K562 (cell line): ENCODE results near the gene YBX1. TPM values are rescaled to one million over a fixed set of nuclear protein-coding genes. Genes with fewer than 3 reads are reported as not detected.
A peak's percentile ranks its signal among the peaks of the same experiment; 100 is the strongest.

Source experiments
- CBFA2T3 ChIP-seq: fragments of 450-650 bp; IDR thresholded peaks from 2 replicates; pipeline ENCODE4 v1.6.1; 2017
- EP300 ChIP-seq: IDR thresholded peaks from 2 replicates; pipeline ENCODE4 v1.6.1; 2012; ENCODE audit warnings: low read length, improper control_type of control experiment
- FOXM1 ChIP-seq, 2 experiments: fragments of 450-650 bp in 1 of 2; sonication (generic) in 1 of 2; formaldehyde crosslinking in 1 of 2; IDR thresholded peaks; 2 replicates each; pipeline versions ENCODE4 v1.6.1 to v1.9.0; 2017 to 2022; ENCODE audit warnings: low read depth in 2 of 2, mild to moderate bottlenecking in 2 of 2, missing genetic modification reagents in 1 of 2, moderate library complexity in 1 of 2
- HDAC2 ChIP-seq: fragments of 450-650 bp; IDR thresholded peaks from 2 replicates; pipeline ENCODE4 v1.6.1; 2016; ENCODE audit warnings: mild to moderate bottlenecking
- KLF16 ChIP-seq: IDR thresholded peaks from 2 replicates; pipeline ENCODE4 v1.6.1; 2016; ENCODE audit warnings: antibody characterized with exemption
- LEF1 ChIP-seq: fragments of 450-650 bp; IDR thresholded peaks from 2 replicates; pipeline ENCODE4 v1.6.1; 2016; ENCODE audit warnings: mild to moderate bottlenecking
- MTA2 ChIP-seq: fragments of 450-650 bp; IDR thresholded peaks from 2 replicates; pipeline ENCODE4 v1.6.1; 2016; ENCODE audit warnings: low read depth
- NFIC ChIP-seq: fragments of 450-650 bp; IDR thresholded peaks from 2 replicates; pipeline ENCODE4 v1.6.1; 2017; ENCODE audit warnings: mild to moderate bottlenecking, inconsistent platforms
- RCOR1 ChIP-seq, 2 experiments: IDR thresholded peaks; 2 replicates each; pipeline ENCODE4 v1.6.1; 2012; ENCODE audit warnings: low read depth in 2 of 2, low read length in 2 of 2, borderline replicate concordance in 1 of 2, improper control_type of control experiment in 1 of 2
- SLC30A9 ChIP-seq: fragments of 250-450 bp; sonication (Bioruptor Pico); IDR thresholded peaks from 2 replicates; pipeline ENCODE4 v1.8.0; 2022; ENCODE audit warnings: mild to moderate bottlenecking, moderate library complexity
- SMARCA4 ChIP-seq: fragments of 450-650 bp; IDR thresholded peaks from 2 replicates; pipeline ENCODE4 v1.6.1; 2016
- SMARCC2 ChIP-seq: fragments of 450-650 bp; IDR thresholded peaks from 2 replicates; pipeline ENCODE4 v1.6.1; 2017; ENCODE audit warnings: antibody characterized with exemption, moderate library complexity, mild to moderate bottlenecking, low read depth
- SMARCE1 ChIP-seq: fragments of 450-650 bp; IDR thresholded peaks from 2 replicates; pipeline ENCODE4 v1.7.1; 2016; ENCODE audit warnings: mild to moderate bottlenecking
- SOX6 ChIP-seq: fragments of 450-650 bp; IDR thresholded peaks from 2 replicates; pipeline ENCODE4 v1.6.1; 2014; ENCODE audit warnings: mild to moderate bottlenecking
- STAT5A ChIP-seq: IDR thresholded peaks from 2 replicates; pipeline ENCODE4 v1.6.1; 2012; ENCODE audit warnings: low read length, inconsistent platforms, borderline replicate concordance
- TAF9B ChIP-seq: fragments of 450-650 bp; IDR thresholded peaks from 2 replicates; pipeline ENCODE4 v1.6.1; 2018; ENCODE audit warnings: mild to moderate bottlenecking; ENCODE audit not compliant: partially characterized antibody
- TCF3 ChIP-seq: sonication (generic); formaldehyde crosslinking; IDR thresholded peaks from 2 replicates; pipeline ENCODE4 v1.4.0; 2020; ENCODE audit warnings: mild to moderate bottlenecking, missing genetic modification reagents
- TEAD4 ChIP-seq, 2 experiments: sonication (generic) in 1 of 2; formaldehyde crosslinking in 1 of 2; IDR thresholded peaks; 2 replicates each; pipeline versions ENCODE4 v1.6.1 to v1.8.0; 2012 to 2022; ENCODE audit warnings: borderline replicate concordance in 1 of 2, inconsistent platforms in 1 of 2, low read length in 1 of 2, mild to moderate bottlenecking in 1 of 2, missing genetic modification reagents in 1 of 2
- ZNF561 ChIP-seq: fragments of 450-650 bp; formaldehyde crosslinking; conservative IDR thresholded peaks from 2 replicates; pipeline ENCODE4 v1.4.0; 2020; ENCODE audit warnings: mild to moderate bottlenecking, moderate library complexity
- polyA plus RNA-seq, 8 experiments: library from polyadenylated mRNA; depleted of rRNA in 4 of 8; stranded (reverse) in 5 of 8; unstranded in 3 of 8; fragments of >200 nt; fragmentation: Nextera tagmentation in 2 of 8; fragmentation: Illumina TruSeq in 1 of 8; extraction: Ambion mirVana in 2 of 8; extraction: Trizol in 1 of 8; gene quantifications; 2 replicates each; pipeline versions ENCODE4 v1.2.1 to v1.2.3, GENCODE V29; 2011 to 2014; ENCODE audit warnings: inconsistent platforms in 1 of 8, missing spikeins in 1 of 8
- total RNA-seq, 7 experiments: library from RNA; depleted of rRNA in 6 of 7; stranded (reverse); fragments of >200 nt in 6 of 7; fragmentation: Illumina TruSeq in 2 of 7; extraction: Trizol in 2 of 7; gene quantifications; 2 replicates each; pipeline versions ENCODE4 v1.2.1 to v1.2.3, GENCODE V29; 2011 to 2021; ENCODE audit warnings: low replicate concordance in 1 of 7
- TF ChIP-seq, protein P1 (sequence below), 2 experiments: fragments of 450-650 bp; conservative IDR thresholded peaks; 2 replicates each; pipeline ENCODE4 v1.6.1; 2017; ENCODE audit warnings: mild to moderate bottlenecking in 2 of 2, moderate library complexity in 2 of 2
- TF ChIP-seq, protein P2 (sequence below): fragments of 450-650 bp; IDR thresholded peaks from 2 replicates; pipeline ENCODE4 v1.6.1; 2016; ENCODE audit warnings: mild to moderate bottlenecking
- TF ChIP-seq, protein P3 (sequence below): sonication (generic); IDR thresholded peaks from 2 replicates; pipeline ENCODE4 v1.6.1; 2016
- TF ChIP-seq, protein P4 (sequence below): fragments of 450-650 bp; IDR thresholded peaks from 2 replicates; pipeline ENCODE4 v1.7.1; 2018; ENCODE audit warnings: mild to moderate bottlenecking, low read depth; ENCODE audit not compliant: partially characterized antibody

Gene YBX1
- total and polyA plus RNA-seq, 9 of the 15 experiments (the other 6 are each of a cell fraction or from before 2014, with no cell fraction given) = 363 to 1,955 (median 1,216) TPM

DNA sequence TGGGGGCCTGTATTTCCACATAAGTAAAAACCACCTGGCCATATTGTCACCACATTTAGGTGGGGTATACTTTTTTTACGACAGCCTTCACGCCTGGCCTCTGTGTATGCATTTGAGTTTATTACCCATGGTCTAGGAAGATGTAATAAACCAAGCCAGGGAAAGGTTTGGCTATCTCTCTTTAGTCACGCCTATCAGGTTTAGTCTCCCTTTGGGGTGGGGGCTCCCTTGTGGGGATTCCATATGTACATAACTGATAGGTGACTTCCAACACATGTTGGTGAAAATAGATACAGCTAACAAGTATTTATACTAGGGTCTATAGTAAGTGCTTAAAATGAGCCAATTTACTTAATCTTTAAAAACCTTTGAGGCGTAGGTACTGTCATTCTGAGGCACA, 4.2 kb downstream of the YBX1 start (continued):
- peak; percentile 87 for TF ChIP-seq TCF3 (CRISPR knock-in tag)
- TF ChIP-seq FOXM1 (IDR thresholded peaks at IDR 0.05; ENCODE audit: low read depth) = peak; percentile 39; the same call in 1 of the 2 replicates
- no peak for TF ChIP-seq FOXM1 (CRISPR knock-in tag; IDR thresholded peaks at IDR 0.05; ENCODE audit: low read depth)
- peak; percentile 57; the same call in 1 of the 2 replicates for TF ChIP-seq STAT5A
- TF ChIP-seq TEAD4 (IDR thresholded peaks at IDR 0.05; ENCODE audit: low read length) = peak; percentile 72
- TF ChIP-seq TEAD4 (CRISPR knock-in tag; IDR thresholded peaks at IDR 0.05; ENCODE audit: borderline replicate concordance) = no peak
- no peak for TF ChIP-seq ZNF561
- TF ChIP-seq MTA2 = peak; percentile 60
- TF ChIP-seq SMARCA4 = peak; percentile 73
- TF ChIP-seq SOX6 = 0 out of 2 replicates have a peak, but pooled peaks have one; percentile 54
- TF ChIP-seq, protein P1, sequence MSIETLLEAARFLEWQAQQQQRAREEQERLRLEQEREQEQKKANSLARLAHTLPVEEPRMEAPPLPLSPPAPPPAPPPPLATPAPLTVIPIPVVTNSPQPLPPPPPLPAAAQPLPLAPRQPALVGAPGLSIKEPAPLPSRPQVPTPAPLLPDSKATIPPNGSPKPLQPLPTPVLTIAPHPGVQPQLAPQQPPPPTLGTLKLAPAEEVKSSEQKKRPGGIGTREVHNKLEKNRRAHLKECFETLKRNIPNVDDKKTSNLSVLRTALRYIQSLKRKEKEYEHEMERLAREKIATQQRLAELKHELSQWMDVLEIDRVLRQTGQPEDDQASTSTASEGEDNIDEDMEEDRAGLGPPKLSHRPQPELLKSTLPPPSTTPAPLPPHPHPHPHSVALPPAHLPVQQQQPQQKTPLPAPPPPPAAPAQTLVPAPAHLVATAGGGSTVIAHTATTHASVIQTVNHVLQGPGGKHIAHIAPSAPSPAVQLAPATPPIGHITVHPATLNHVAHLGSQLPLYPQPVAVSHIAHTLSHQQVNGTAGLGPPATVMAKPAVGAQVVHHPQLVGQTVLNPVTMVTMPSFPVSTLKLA (conservative IDR thresholded peaks at IDR 0.05) = peak; percentile 63 to 79
- no peak for TF ChIP-seq KLF16
- TF ChIP-seq RCOR1 (IDR thresholded peaks at IDR 0.05; ENCODE audit: borderline replicate concordance in 1 of 2, low read depth in 2 of 2, low read length in 2 of 2) = peak in 1 of 2 experiments; percentile 53; a peak in 1 of 4 replicates
- TF ChIP-seq, protein P2, sequence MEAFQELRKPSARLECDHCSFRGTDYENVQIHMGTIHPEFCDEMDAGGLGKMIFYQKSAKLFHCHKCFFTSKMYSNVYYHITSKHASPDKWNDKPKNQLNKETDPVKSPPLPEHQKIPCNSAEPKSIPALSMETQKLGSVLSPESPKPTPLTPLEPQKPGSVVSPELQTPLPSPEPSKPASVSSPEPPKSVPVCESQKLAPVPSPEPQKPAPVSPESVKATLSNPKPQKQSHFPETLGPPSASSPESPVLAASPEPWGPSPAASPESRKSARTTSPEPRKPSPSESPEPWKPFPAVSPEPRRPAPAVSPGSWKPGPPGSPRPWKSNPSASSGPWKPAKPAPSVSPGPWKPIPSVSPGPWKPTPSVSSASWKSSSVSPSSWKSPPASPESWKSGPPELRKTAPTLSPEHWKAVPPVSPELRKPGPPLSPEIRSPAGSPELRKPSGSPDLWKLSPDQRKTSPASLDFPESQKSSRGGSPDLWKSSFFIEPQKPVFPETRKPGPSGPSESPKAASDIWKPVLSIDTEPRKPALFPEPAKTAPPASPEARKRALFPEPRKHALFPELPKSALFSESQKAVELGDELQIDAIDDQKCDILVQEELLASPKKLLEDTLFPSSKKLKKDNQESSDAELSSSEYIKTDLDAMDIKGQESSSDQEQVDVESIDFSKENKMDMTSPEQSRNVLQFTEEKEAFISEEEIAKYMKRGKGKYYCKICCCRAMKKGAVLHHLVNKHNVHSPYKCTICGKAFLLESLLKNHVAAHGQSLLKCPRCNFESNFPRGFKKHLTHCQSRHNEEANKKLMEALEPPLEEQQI = 0 out of 2 replicates have a peak, but pooled peaks have one; percentile 22
- TF ChIP-seq CBFA2T3 = peak; percentile 83
- TF ChIP-seq SMARCC2 = peak; percentile 29; the same call in 1 of the 2 replicates
- peak; percentile 64; the same call in 1 of the 2 replicates for TF ChIP-seq EP300
- TF ChIP-seq TAF9B = peak; percentile 19
- no peak for TF ChIP-seq SLC30A9
- no peak for TF ChIP-seq LEF1
- TF ChIP-seq HDAC2 = peak; percentile 45; the same call in 1 of the 2 replicates
- TF ChIP-seq, protein P3, sequence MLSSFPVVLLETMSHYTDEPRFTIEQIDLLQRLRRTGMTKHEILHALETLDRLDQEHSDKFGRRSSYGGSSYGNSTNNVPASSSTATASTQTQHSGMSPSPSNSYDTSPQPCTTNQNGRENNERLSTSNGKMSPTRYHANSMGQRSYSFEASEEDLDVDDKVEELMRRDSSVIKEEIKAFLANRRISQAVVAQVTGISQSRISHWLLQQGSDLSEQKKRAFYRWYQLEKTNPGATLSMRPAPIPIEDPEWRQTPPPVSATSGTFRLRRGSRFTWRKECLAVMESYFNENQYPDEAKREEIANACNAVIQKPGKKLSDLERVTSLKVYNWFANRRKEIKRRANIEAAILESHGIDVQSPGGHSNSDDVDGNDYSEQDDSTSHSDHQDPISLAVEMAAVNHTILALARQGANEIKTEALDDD = peak; percentile 97
- TF ChIP-seq SMARCE1 = 0 out of 2 replicates have a peak, but pooled peaks have one; percentile 39
- peak; percentile 57 for TF ChIP-seq NFIC
- TF ChIP-seq, protein P4, sequence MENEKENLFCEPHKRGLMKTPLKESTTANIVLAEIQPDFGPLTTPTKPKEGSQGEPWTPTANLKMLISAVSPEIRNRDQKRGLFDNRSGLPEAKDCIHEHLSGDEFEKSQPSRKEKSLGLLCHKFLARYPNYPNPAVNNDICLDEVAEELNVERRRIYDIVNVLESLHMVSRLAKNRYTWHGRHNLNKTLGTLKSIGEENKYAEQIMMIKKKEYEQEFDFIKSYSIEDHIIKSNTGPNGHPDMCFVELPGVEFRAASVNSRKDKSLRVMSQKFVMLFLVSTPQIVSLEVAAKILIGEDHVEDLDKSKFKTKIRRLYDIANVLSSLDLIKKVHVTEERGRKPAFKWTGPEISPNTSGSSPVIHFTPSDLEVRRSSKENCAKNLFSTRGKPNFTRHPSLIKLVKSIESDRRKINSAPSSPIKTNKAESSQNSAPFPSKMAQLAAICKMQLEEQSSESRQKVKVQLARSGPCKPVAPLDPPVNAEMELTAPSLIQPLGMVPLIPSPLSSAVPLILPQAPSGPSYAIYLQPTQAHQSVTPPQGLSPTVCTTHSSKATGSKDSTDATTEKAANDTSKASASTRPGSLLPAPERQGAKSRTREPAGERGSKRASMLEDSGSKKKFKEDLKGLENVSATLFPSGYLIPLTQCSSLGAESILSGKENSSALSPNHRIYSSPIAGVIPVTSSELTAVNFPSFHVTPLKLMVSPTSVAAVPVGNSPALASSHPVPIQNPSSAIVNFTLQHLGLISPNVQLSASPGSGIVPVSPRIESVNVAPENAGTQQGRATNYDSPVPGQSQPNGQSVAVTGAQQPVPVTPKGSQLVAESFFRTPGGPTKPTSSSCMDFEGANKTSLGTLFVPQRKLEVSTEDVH = no peak
